Activated CD4-positive, CD25-positive, alpha-beta regulatory T cell treated with anti-CD3 and anti-CD28 coated beads, Interleukin-2, amount 50 U/mL, for 72 hours (primary cell): ENCODE results near the gene ST14.
"Not testable (repeated sequence)": the region's sequence is repeated elsewhere in the genome, so short reads cannot be mapped to it uniquely, and the experiment has no call there.

Experiments used
- DNase-seq: peaks from one replicate; pipeline ENCODE4 v3.0.0; 2021

The ST14 gene

GRCh38 chr11:130165601-130166456 lies 6.2 kb downstream of the ST14 start:
- no peak for DNase-seq

GRCh38 chr11:130166457-130166784 lies 6.8 kb downstream of the ST14 start:
- no peak for DNase-seq

- DNase-seq, result no peak
Measured at GRCh38 chr11:130167146-130167545, 7.6 kb downstream of the ST14 start.

GRCh38 chr11:130168105-130168504 lies 8.5 kb downstream of the ST14 start:
- DNase-seq, result no peak

- no peak for DNase-seq
Measured at GRCh38 chr11:130170345-130170744, 10.8 kb downstream of the ST14 start.

GRCh38 chr11:130171534-130171933 lies 12.0 kb downstream of the ST14 start:
- DNase-seq, result no peak

GRCh38 chr11:130172001-130172400 lies 12.4 kb downstream of the ST14 start:
- DNase-seq, result not testable (repeated sequence)

- no peak for DNase-seq
Measured at GRCh38 chr11:130174642-130175041, 15.1 kb downstream of the ST14 start.

GRCh38 chr11:130175898-130176297 lies 16.3 kb downstream of the ST14 start:
- no peak for DNase-seq

GRCh38 chr11:130177782-130178181 lies 18.2 kb downstream of the ST14 start:
- DNase-seq, result no peak

GRCh38 chr11:130178441-130179339 lies 19.1 kb downstream of the ST14 start:
- no peak for DNase-seq

- DNase-seq, result no peak
Measured at GRCh38 chr11:130179396-130180306, 20.1 kb downstream of the ST14 start.

GRCh38 chr11:130180491-130180890 lies 20.9 kb downstream of the ST14 start:
- DNase-seq, result no peak

GRCh38 chr11:130180896-130181294 lies 21.3 kb downstream of the ST14 start:
- no peak for DNase-seq

GRCh38 chr11:130181295-130182272 lies 22.0 kb downstream of the ST14 start:
- DNase-seq, result no peak

- DNase-seq, result no peak
Measured at GRCh38 chr11:130183878-130184610, 24.5 kb downstream of the ST14 start.

- no peak for DNase-seq
Measured at GRCh38 chr11:130187096-130187495, 27.5 kb downstream of the ST14 start.

GRCh38 chr11:130188047-130188446 lies 28.5 kb downstream of the ST14 start:
- DNase-seq, result no peak

- no peak for DNase-seq
Measured at GRCh38 chr11:130188585-130189347, 29.2 kb downstream of the ST14 start.
